ENCODE measurements around the gene CPT1A.

DNA sequence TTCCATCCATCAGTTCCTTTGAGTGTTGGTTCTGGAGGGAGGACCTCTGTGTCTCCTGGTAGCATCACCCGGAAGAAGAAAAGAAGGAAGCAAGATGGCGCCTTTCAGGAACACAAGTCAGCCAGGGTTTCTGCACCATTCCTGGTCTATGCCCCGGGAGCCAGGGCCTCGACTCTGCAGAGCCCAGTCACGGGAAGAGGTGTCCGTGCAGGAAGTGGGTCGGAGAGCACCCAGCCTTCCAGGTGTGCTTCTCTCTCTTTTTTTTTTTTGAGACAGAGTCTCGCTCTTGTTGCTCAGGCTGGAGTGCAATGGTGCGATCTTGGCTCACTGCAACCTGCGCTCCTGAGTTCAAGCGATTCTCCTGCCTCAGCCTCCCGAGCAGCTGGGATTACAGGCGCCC lies 40.7 kb upstream of the CPT1A start:
- TF ChIP-seq, protein P1, sequence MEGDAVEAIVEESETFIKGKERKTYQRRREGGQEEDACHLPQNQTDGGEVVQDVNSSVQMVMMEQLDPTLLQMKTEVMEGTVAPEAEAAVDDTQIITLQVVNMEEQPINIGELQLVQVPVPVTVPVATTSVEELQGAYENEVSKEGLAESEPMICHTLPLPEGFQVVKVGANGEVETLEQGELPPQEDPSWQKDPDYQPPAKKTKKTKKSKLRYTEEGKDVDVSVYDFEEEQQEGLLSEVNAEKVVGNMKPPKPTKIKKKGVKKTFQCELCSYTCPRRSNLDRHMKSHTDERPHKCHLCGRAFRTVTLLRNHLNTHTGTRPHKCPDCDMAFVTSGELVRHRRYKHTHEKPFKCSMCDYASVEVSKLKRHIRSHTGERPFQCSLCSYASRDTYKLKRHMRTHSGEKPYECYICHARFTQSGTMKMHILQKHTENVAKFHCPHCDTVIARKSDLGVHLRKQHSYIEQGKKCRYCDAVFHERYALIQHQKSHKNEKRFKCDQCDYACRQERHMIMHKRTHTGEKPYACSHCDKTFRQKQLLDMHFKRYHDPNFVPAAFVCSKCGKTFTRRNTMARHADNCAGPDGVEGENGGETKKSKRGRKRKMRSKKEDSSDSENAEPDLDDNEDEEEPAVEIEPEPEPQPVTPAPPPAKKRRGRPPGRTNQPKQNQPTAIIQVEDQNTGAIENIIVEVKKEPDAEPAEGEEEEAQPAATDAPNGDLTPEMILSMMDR (IDR thresholded peaks at IDR 0.05): no peak
- TF ChIP-seq POLR2AphosphoS5 (IDR thresholded peaks at IDR 0.05): no peak
